ENCODE measurements around the gene NPAS1. TPM values are rescaled to one million over a fixed set of nuclear protein-coding genes. Genes with fewer than 3 reads are reported as not detected.
A peak's percentile ranks its signal among the peaks of the same experiment; 100 is the strongest.
"Not testable (repeated sequence)": the region's sequence is repeated elsewhere in the genome, so short reads cannot be mapped to it uniquely, and the experiment has no call there.

Gene NPAS1
- total and polyA plus RNA-seq, 2 of the 13 experiments (the other 11 are each of a cell fraction or from before 2014, with no cell fraction given): 0.35 to 2.9 TPM

DNA sequence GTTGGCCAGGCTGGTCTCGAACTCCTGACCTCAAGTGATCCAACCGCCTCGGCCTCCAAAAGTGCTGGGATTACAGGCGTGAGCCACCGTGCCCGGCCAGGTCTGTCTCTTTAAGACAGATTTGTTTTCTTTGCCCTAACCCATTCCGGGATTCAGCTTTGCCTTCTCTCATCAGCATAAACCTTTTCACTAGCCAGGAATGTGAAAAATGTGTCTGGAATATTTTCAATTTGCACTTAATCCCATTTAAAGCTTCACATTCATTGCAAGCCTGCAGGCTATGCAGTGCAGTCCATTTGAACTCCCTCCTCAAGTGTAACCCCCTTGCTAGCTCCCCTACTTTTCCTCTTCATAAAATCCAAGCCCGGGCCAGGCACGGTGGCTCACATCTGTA is 29.7 kb downstream of the NPAS1 start:
- H3K4me3 ChIP-seq (replicated peaks in 1 of 3; ENCODE audit: insufficient read depth in 1 of 3, low read depth in 2 of 3, low read length in 3 of 3): peak overlapping the region; percentile 5 to 81 (median 42); a peak in 4 of 6 replicates
- POLR2A ChIA-PET: interaction anchor here (1.2 kb wide), 1 partner anchor 9 kb away, joined by 6 read pairs; no protein-coding TSS in a partner anchor
- TF ChIP-seq ZNF891 (CRISPR knock-in tag; IDR thresholded peaks at IDR 0.05) (0 out of 2 replicates have a peak, but pooled peaks have one; percentile 20), ONECUT2 (CRISPR knock-in tag; IDR thresholded peaks at IDR 0.05) (no peak), ZNF253 (CRISPR knock-in tag; IDR thresholded peaks at IDR 0.05; ENCODE audit: borderline replicate concordance) (no peak), SP140L (CRISPR knock-in tag; IDR thresholded peaks at IDR 0.05; ENCODE audit: borderline replicate concordance) (no peak), SMAD9 (CRISPR knock-in tag; IDR thresholded peaks at IDR 0.05) (no peak), CREM (IDR thresholded peaks at IDR 0.05) (no peak), CREM (CRISPR knock-in tag; IDR thresholded peaks at IDR 0.05) (no peak)
- DNase-seq (ENCODE audit: low spot score): no peak
- WGBS (ENCODE audit: low lambda C conversion rate): 40% methylated on average over 9 of the region's 9 CpGs
- no TSS peak for BruUV-seq (replicated peaks)
- no peak for FAIRE-seq
- H2AFZ ChIP-seq (ENCODE audit: low read length): no peak overlapping the region
- peaks cover 3% of the 10 kb centered on the region for H3K79me2 ChIP-seq (ENCODE audit: insufficient read depth, low read length)
- H3K27me3 ChIP-seq (ENCODE audit: control insufficient read depth in 1 of 2, insufficient read depth in 2 of 2, low read length in 2 of 2): no peaks in the 10 kb centered on the region
- peak overlapping the region; percentile 59 for H3K4me2 ChIP-seq (ENCODE audit: low read depth, low read length)
- no peak overlapping the region for H3K9ac ChIP-seq (ENCODE audit: insufficient read depth, low read depth, low read length)
- H4K20me1 ChIP-seq (ENCODE audit: insufficient read depth, low read length): no peaks in the 10 kb centered on the region
- CTCF ChIA-PET (ENCODE audit: low intra/inter-chr PET ratio, low total read pairs): no interaction called here
- H3K9me3 ChIP-seq (ENCODE audit: low read length): no peaks in the 10 kb centered on the region
- ATAC-seq: no peak
- H3K27ac ChIP-seq (ENCODE audit: extremely low read length, insufficient read depth, low read length): no peak overlapping the region
- in situ Hi-C loops (cut with HindIII; ENCODE audit: extremely low pct_ligation_motif_present, low pct_unique_long_range_greater_than_20kb): no loop called here
- no peaks in the 10 kb centered on the region for H3K36me3 ChIP-seq (replicated peaks in 1 of 2; ENCODE audit: control insufficient read depth in 1 of 2, insufficient read depth in 2 of 2, low read length in 2 of 2)
- intact Hi-C loops (cut with micrococcal nuclease; ENCODE audit: unreplicated experiment): no loop called here
- H3K4me1 ChIP-seq (ENCODE audit: insufficient read depth, low read length): peaks cover 15% of the 10 kb centered on the region

- ATAC-seq; H3K36me3 ChIP-seq (replicated peaks in 1 of 2; ENCODE audit: control insufficient read depth in 1 of 2, insufficient read depth in 2 of 2, low read length in 2 of 2); H3K9me3 ChIP-seq (ENCODE audit: low read length); H3K4me3 ChIP-seq (replicated peaks in 1 of 3; ENCODE audit: insufficient read depth in 1 of 3, low read depth in 2 of 3, low read length in 3 of 3); H2AFZ ChIP-seq (ENCODE audit: low read length); BruUV-seq (replicated peaks); H3K9ac ChIP-seq (ENCODE audit: insufficient read depth, low read depth, low read length); CTCF ChIA-PET (ENCODE audit: low intra/inter-chr PET ratio, low total read pairs); H3K79me2 ChIP-seq (ENCODE audit: insufficient read depth, low read length); H3K27me3 ChIP-seq (ENCODE audit: control insufficient read depth in 1 of 2, insufficient read depth in 2 of 2, low read length in 2 of 2); DNase-seq (ENCODE audit: low spot score); in situ Hi-C loops (cut with HindIII; ENCODE audit: extremely low pct_ligation_motif_present, low pct_unique_long_range_greater_than_20kb); H3K27ac ChIP-seq (ENCODE audit: extremely low read length, insufficient read depth, low read length); POLR2A ChIA-PET; FAIRE-seq; H4K20me1 ChIP-seq (ENCODE audit: insufficient read depth, low read length); H3K4me2 ChIP-seq (ENCODE audit: low read depth, low read length); intact Hi-C loops (cut with micrococcal nuclease; ENCODE audit: unreplicated experiment); TF ChIP-seq FOXA1 (IDR thresholded peaks at IDR 0.05): not testable (repeated sequence)
- WGBS (ENCODE audit: low lambda C conversion rate): 4% methylated on average over 3 of the region's 3 CpGs
- TF ChIP-seq SAP130 (CRISPR knock-in tag; IDR thresholded peaks at IDR 0.05; ENCODE audit: low read depth): peak; percentile 15; the same call in 1 of the 2 replicates
- TF ChIP-seq FOXA1 (CRISPR knock-in tag; IDR thresholded peaks at IDR 0.05): peak; percentile 46; the same call in 1 of the 2 replicates
- peak; percentile 54 for TF ChIP-seq FOXA3 (CRISPR knock-in tag; IDR thresholded peaks at IDR 0.05)
- 0 out of 2 replicates have a peak, but pooled peaks have one; percentile 12 for TF ChIP-seq TFAP4 (IDR thresholded peaks at IDR 0.05; ENCODE audit: borderline replicate concordance, low read depth)
- H3K4me1 ChIP-seq (ENCODE audit: insufficient read depth, low read length): peaks cover 15% of the 10 kb centered on the region
Observed at GRCh38 chr19:47050562-47050961, 30.9 kb downstream of the NPAS1 start.
